NCI-H774 (cell line): Measurements from ENCODE around the gene FAH.
"Not testable (repeated sequence)": the region's sequence is repeated elsewhere in the genome, so short reads cannot be mapped to it uniquely, and the experiment has no call there.

ENCODE experiments used
- DNase-seq: peaks from one replicate; lab custom pipeline; 2025; lab: John Stamatoyannopoulos, UW

The FAH gene

GRCh38 chr15:80152180-80152895 lies 461 bp upstream of the FAH start:
- peak; percentile 77 for DNase-seq

- DNase-seq, result no peak
Measured at GRCh38 chr15:80153900-80154299, 1.1 kb downstream of the FAH start.

- DNase-seq, result no peak
Measured at GRCh38 chr15:80154336-80154735, 1.5 kb downstream of the FAH start.

GRCh38 chr15:80155001-80155377 lies 2.2 kb downstream of the FAH start:
- DNase-seq, result no peak

- not testable (repeated sequence) for DNase-seq
Measured at GRCh38 chr15:80155378-80156175, 2.8 kb downstream of the FAH start.

GRCh38 chr15:80156176-80156720 lies 3.4 kb downstream of the FAH start:
- no peak for DNase-seq

- DNase-seq, result no peak
Measured at GRCh38 chr15:80157215-80157614, 4.4 kb downstream of the FAH start.

GRCh38 chr15:80159301-80159700 lies 6.5 kb downstream of the FAH start:
- no peak for DNase-seq

GRCh38 chr15:80159811-80160569 lies 7.2 kb downstream of the FAH start:
- DNase-seq, result no peak

- no peak for DNase-seq
Measured at GRCh38 chr15:80160570-80161156, 7.9 kb downstream of the FAH start.

- DNase-seq, result no peak
Measured at GRCh38 chr15:80161468-80162016, 8.7 kb downstream of the FAH start.

GRCh38 chr15:80162059-80162554 lies 9.3 kb downstream of the FAH start:
- DNase-seq, result no peak

- DNase-seq, result no peak
Measured at GRCh38 chr15:80163217-80163616, 10.4 kb downstream of the FAH start.

- no peak for DNase-seq
Measured at GRCh38 chr15:80163897-80164296, 11.1 kb downstream of the FAH start.

- DNase-seq, result no peak
Measured at GRCh38 chr15:80167936-80168335, 15.1 kb downstream of the FAH start.

- no peak for DNase-seq
Measured at GRCh38 chr15:80168421-80168820, 15.6 kb downstream of the FAH start.

GRCh38 chr15:80169768-80170357 lies 17.1 kb downstream of the FAH start:
- DNase-seq, result no peak

- no peak for DNase-seq
Measured at GRCh38 chr15:80170596-80170995, 17.8 kb downstream of the FAH start.

GRCh38 chr15:80171787-80172186 lies 19.0 kb downstream of the FAH start:
- DNase-seq, result no peak

GRCh38 chr15:80172401-80172800 lies 19.6 kb downstream of the FAH start:
- no peak for DNase-seq
